HCT116 (cell line): ENCODE results near the gene SPRED3. TPM values are rescaled to one million over a fixed set of nuclear protein-coding genes. Genes with fewer than 3 reads are reported as not detected.

ENCODE experiments used
- ATAC-seq: fragments of 200-7000 bp; cut with Tn5 transposase; 2 replicates; pipeline ENCODE4 v1.9.1; 2020; ENCODE audit warnings: mild to moderate bottlenecking, moderate library complexity
- BruUV-seq: library from RNA; stranded (reverse); fragments of 400-500 nt; replicated peaks from 2 replicates; lab custom pipeline; 2021; lab: Mats Ljungman, UMichigan
- CTCF ChIA-PET: fragments of 300-600 bp; sonication (Branson Sonifier 250); formaldehyde crosslinking; loops from one replicate; lab custom pipeline; 2021; ENCODE audit warnings: antibody characterized with exemption; lab: Charles Lee
- POLR2A ChIA-PET: fragments of 300-600, 350-600 bp; sonication (Branson Sonifier 250); formaldehyde crosslinking; loops from one replicate; lab custom pipeline; 2021; ENCODE audit warnings: antibody characterized with exemption; lab: Charles Lee
- RAD21 ChIA-PET, 2 experiments: fragments of 300-600 bp; sonication (Branson Sonifier 250); formaldehyde crosslinking; loops; one replicate each; lab custom pipeline; 2023; ENCODE audit warnings: low total read pairs in 2 of 2; ENCODE audit not compliant: uncharacterized antibody in 2 of 2, unreplicated experiment in 2 of 2, low non-redundant PET in 1 of 2; lab: Charles Lee
- DNase-seq: peaks from one replicate; pipeline ENCODE4 v3.0.0-alpha.2; 2010; ENCODE audit warnings: low read depth, low spot score
- H2AFZ ChIP-seq: fragments of 200-600 bp; shearing (Covaris generic), sonication (generic); 2 replicates; pipeline ENCODE4 v1.6.1; 2017; ENCODE audit warnings: low read depth, mixed run types, mixed read lengths, antibody characterized with exemption, low read length; ENCODE audit not compliant: poor library complexity, severe bottlenecking
- H3K27ac ChIP-seq: 2 replicates; pipeline ENCODE4 v1.5.1; 2012; ENCODE audit warnings: low read depth, low read length
- H3K27me3 ChIP-seq: fragments of 200-600 bp; sonication (generic); 2 replicates; pipeline ENCODE4 v1.6.1; 2016; ENCODE audit warnings: mixed run types, low read length, mixed read lengths; ENCODE audit not compliant: insufficient read depth
- H3K36me3 ChIP-seq, 2 experiments: fragments of 200-500 bp in 1 of 2; fragments of 200-600 bp in 1 of 2; sonication (Bioruptor generic) in 1 of 2; sonication (generic) in 1 of 2; 2 replicates each; pipeline versions ENCODE4 v1.5.1 to v1.6.1; 2014 to 2016; ENCODE audit warnings: low read length in 2 of 2, inconsistent platforms in 1 of 2, mixed read lengths in 1 of 2, mixed run types in 1 of 2; ENCODE audit not compliant: insufficient read depth in 2 of 2, control insufficient read depth in 1 of 2
- H3K4me1 ChIP-seq, 2 experiments: fragments of 200-600 bp in 1 of 2; sonication (generic) in 1 of 2; 2 replicates each; pipeline versions ENCODE4 v1.5.1 to v1.6.1; 2012 to 2017; ENCODE audit warnings: low read length in 2 of 2, inconsistent platforms in 1 of 2, mild to moderate bottlenecking in 1 of 2, mixed read lengths in 1 of 2, mixed run types in 1 of 2, moderate library complexity in 1 of 2; ENCODE audit not compliant: insufficient read depth in 2 of 2, control insufficient read depth in 1 of 2
- H3K4me2 ChIP-seq: fragments of 200-600 bp; sonication (generic); 2 replicates; pipeline ENCODE4 v1.6.1; 2017; ENCODE audit warnings: mixed run types, low read length, mixed read lengths
- H3K4me3 ChIP-seq, 2 experiments: fragments of 200-600 bp in 1 of 2; sonication (generic) in 1 of 2; replicated peaks in 1 of 2; 2 replicates each; pipeline ENCODE4 v1.5.1; 2011 to 2016; ENCODE audit warnings: low read length in 2 of 2, control low read depth in 1 of 2, low read depth in 1 of 2, mild to moderate bottlenecking in 1 of 2, mixed read lengths in 1 of 2, mixed run types in 1 of 2
- H3K79me2 ChIP-seq: fragments of 200-600 bp; sonication (generic); 2 replicates; pipeline ENCODE4 v1.6.1; 2017; ENCODE audit warnings: mild to moderate bottlenecking, mixed run types, low read length, moderate library complexity, mixed read lengths; ENCODE audit not compliant: insufficient read depth
- H3K9ac ChIP-seq: fragments of 200-600 bp; sonication (generic); 2 replicates; pipeline ENCODE4 v1.6.1; 2016; ENCODE audit warnings: low read length, mixed read lengths
- H3K9me2 ChIP-seq: fragments of 200-600 bp; sonication (generic), shearing (Covaris generic); 2 replicates; pipeline ENCODE4 v1.6.1; 2017; ENCODE audit warnings: mixed run types, mild to moderate bottlenecking, moderate library complexity; ENCODE audit not compliant: insufficient read depth
- H3K9me3 ChIP-seq, 2 experiments: fragments of 200-500 bp in 1 of 2; fragments of 200-600 bp in 1 of 2; sonication (Bioruptor generic) in 1 of 2; sonication (generic) in 1 of 2; 2 replicates each; pipeline ENCODE4 v1.6.1; 2014 to 2017; ENCODE audit warnings: low read length in 2 of 2, mixed read lengths in 2 of 2, inconsistent platforms in 1 of 2, low read depth in 1 of 2, mild to moderate bottlenecking in 1 of 2, mixed run types in 1 of 2, moderate library complexity in 1 of 2; ENCODE audit not compliant: control insufficient read depth in 1 of 2, insufficient read depth in 1 of 2
- H4K20me1 ChIP-seq: fragments of 200-600 bp; sonication (generic), shearing (Covaris generic); 2 replicates; pipeline ENCODE4 v1.6.1; 2017; ENCODE audit warnings: mixed run types, mild to moderate bottlenecking, moderate library complexity; ENCODE audit not compliant: insufficient read depth
- CEBPB ChIP-seq: IDR thresholded peaks from 2 replicates; pipeline ENCODE4 v1.6.1; 2012; ENCODE audit warnings: low read depth
- CTCF ChIP-seq, 3 experiments: fragments of 200-600 bp in 1 of 3; sonication (generic) in 1 of 3; IDR thresholded peaks in 2 of 3; conservative IDR thresholded peaks in 1 of 3; 2 replicates each; pipeline ENCODE4 v1.5.1; 2012 to 2017; ENCODE audit warnings: low read depth in 2 of 3, low read length in 2 of 3, antibody characterized with exemption in 1 of 3, borderline replicate concordance in 1 of 3, control low read depth in 1 of 3, mild to moderate bottlenecking in 1 of 3, mixed read lengths in 1 of 3, mixed run types in 1 of 3, moderate library complexity in 1 of 3; ENCODE audit not compliant: insufficient read depth in 1 of 3
- EGR1 ChIP-seq: IDR thresholded peaks from 2 replicates; pipeline ENCODE4 v1.6.1; 2012; ENCODE audit warnings: low read depth
- ELF1 ChIP-seq: IDR thresholded peaks from 2 replicates; pipeline ENCODE4 v1.6.1; 2012; ENCODE audit warnings: low read depth, borderline replicate concordance
- FOSL1 ChIP-seq: IDR thresholded peaks from 2 replicates; pipeline ENCODE4 v1.6.1; 2012; ENCODE audit warnings: low read depth
- POLR2A ChIP-seq: IDR thresholded peaks from 2 replicates; pipeline ENCODE4 v1.7.0; 2011; ENCODE audit warnings: borderline replicate concordance; ENCODE audit not compliant: insufficient read depth, insufficient read length; ENCODE audit errors: extremely low read depth
- POLR2AphosphoS5 ChIP-seq: IDR thresholded peaks from 2 replicates; pipeline ENCODE4 v1.6.1; 2011; ENCODE audit warnings: mild to moderate bottlenecking, low read depth, low read length, moderate library complexity
- RAD21 ChIP-seq: IDR thresholded peaks from 2 replicates; pipeline ENCODE4 v1.6.1; 2012; ENCODE audit warnings: low read depth, mild to moderate bottlenecking
- YY1 ChIP-seq: IDR thresholded peaks from 2 replicates; pipeline ENCODE4 v1.6.1; 2011; ENCODE audit warnings: low read length, low read depth, moderate library complexity, mild to moderate bottlenecking; ENCODE audit not compliant: insufficient replicate concordance; ENCODE audit errors: extremely low read depth
- intact Hi-C: fragments of 100-400 bp; cut with micrococcal nuclease; formaldehyde crosslinking; loops from 2 replicates; pipeline ENCODE4 v1.10.0; 2022
- total RNA-seq: library from RNA; stranded (reverse); gene quantifications from one replicate; pipeline ENCODE4 v1.2.1, GENCODE V29; 2021; ENCODE audit not compliant: unreplicated experiment
- TF ChIP-seq, protein P1 (sequence below): IDR thresholded peaks from 2 replicates; pipeline ENCODE4 v1.6.1; 2011; ENCODE audit warnings: mild to moderate bottlenecking, low read length, moderate library complexity; ENCODE audit not compliant: insufficient replicate concordance; ENCODE audit errors: extremely low read depth

SPRED3 gene
- total RNA-seq, 1 experiment from 2014 or later = 3.4 TPM

DNA sequence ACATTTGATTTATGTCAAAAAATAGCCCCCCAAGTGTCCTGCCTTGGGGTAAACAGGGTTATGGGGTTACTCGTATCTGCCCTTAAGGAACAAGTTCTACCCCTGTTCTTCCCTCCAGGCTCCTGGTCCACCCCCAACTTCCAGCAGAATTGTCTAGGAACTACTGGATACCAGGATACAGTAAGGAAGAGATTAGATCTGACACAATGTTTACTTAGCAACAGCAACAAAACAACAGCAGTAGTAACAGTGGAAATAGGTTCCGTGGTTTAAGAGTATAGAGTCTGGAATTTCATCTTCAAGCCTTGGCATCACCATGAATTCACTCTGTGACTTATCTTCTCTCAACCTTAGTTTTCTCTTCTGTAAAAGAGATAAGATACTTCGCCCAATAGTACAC lies 12.7 kb downstream of the SPRED3 start:
- H3K4me2 ChIP-seq = no peak overlapping the region
- RAD21 ChIA-PET = no interaction called here
- CTCF ChIA-PET = no interaction called here

DNA sequence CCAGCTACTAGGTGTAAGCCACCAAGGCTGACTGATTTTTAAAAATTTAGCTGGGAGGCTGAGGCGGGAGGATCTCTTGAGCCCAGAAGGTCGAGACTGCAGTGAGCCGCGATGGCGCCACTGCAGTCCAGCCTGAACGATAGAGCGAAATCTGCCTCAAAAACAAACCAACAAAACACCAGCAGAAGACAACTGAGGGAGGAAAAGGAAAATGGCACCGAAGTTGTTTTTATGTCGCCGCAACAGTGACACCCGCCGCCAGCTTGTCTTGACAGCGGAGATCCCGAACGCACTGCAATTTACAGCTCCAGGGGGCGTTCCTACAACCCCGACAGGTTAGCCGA lies 14.1 kb downstream of the SPRED3 start:
- BruUV-seq = no TSS peak
- Histone ChIP-seq H3K9me3 (no peaks in the 10 kb centered on the region), H3K4me2 (peak overlapping the region; percentile 89), H3K9ac (no peak overlapping the region), H3K79me2 (peaks cover 9% of the 10 kb centered on the region; the same call in 1 of the 2 replicates), H3K4me3 (peak overlapping the region; percentile 37 to 54), H3K36me3 (peaks cover 9% of the 10 kb centered on the region in 2 experiments; a peak in 2 of 4 replicates), H3K4me1 (peaks cover 8 to 17% of the 10 kb centered on the region in 2 experiments; a peak in 3 of 4 replicates), H3K9me2 (no peaks in the 10 kb centered on the region), H4K20me1 (no peaks in the 10 kb centered on the region), H3K27me3 (no peaks in the 10 kb centered on the region), H2AFZ (no peak overlapping the region), H3K27ac (no peak overlapping the region)
- CTCF ChIA-PET = interaction anchor here (0.6 to 3.3 kb wide), 52 partner anchors 10 to 649 kb away, joined by 3 to 49 read pairs (median 5); partner anchors contain the start of genes ACTN4, EIF3K, GGN and MRPS12
- RAD21 ChIA-PET = interaction anchor here (0.6 to 1.4 kb wide), 10 partner anchors 14 to 291 kb away, joined by 3 to 11 read pairs (median 4); partner anchors contain the start of genes GGN (in 2 of the 2) and SPRED3 (in 1 of the 2)
- POLR2A ChIA-PET = interaction anchor here (0.6 to 3.0 kb wide), 15 partner anchors 10 to 528 kb away, joined by 3 to 22 read pairs (median 3); partner anchors contain the start of genes CATSPERG, EIF3K, GGN and MRPS12
- ATAC-seq = no peak; the same call in 1 of the 2 replicates
- no peak for DNase-seq
- intact Hi-C loops = loop anchor here (2.0 to 10.0 kb wide), 3 partner anchors 112 to 234 kb away; no protein-coding TSS in a partner anchor
- TF ChIP-seq POLR2AphosphoS5 (peak; percentile 54; the same call in 1 of the 2 replicates), RAD21 (no peak), CEBPB (no peak), FOSL1 (no peak), ELF1 (no peak), EGR1 (no peak), CTCF (IDR thresholded peaks at IDR 0.05 in 2 of 3, conservative IDR thresholded peaks at IDR 0.05 in 1 of 3; ENCODE audit: borderline replicate concordance in 1 of 3, insufficient read depth in 1 of 3, low read depth in 2 of 3, low read length in 2 of 3) (no peak)
- TF ChIP-seq, protein P1, sequence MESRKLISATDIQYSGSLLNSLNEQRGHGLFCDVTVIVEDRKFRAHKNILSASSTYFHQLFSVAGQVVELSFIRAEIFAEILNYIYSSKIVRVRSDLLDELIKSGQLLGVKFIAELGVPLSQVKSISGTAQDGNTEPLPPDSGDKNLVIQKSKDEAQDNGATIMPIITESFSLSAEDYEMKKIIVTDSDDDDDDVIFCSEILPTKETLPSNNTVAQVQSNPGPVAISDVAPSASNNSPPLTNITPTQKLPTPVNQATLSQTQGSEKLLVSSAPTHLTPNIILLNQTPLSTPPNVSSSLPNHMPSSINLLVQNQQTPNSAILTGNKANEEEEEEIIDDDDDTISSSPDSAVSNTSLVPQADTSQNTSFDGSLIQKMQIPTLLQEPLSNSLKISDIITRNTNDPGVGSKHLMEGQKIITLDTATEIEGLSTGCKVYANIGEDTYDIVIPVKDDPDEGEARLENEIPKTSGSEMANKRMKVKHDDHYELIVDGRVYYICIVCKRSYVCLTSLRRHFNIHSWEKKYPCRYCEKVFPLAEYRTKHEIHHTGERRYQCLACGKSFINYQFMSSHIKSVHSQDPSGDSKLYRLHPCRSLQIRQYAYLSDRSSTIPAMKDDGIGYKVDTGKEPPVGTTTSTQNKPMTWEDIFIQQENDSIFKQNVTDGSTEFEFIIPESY = no peak

More for the DNA sequence above, 12.7 kb downstream of the SPRED3 start:
- no peak for DNase-seq
- no peak for ATAC-seq
- no peaks in the 10 kb centered on the region for H3K27me3 ChIP-seq
- no peaks in the 10 kb centered on the region for H3K9me2 ChIP-seq
- no peak overlapping the region for H3K27ac ChIP-seq
- no peaks in the 10 kb centered on the region for H4K20me1 ChIP-seq
- H3K4me3 ChIP-seq = no peak overlapping the region
- no peaks in the 10 kb centered on the region for H3K9me3 ChIP-seq
- H3K79me2 ChIP-seq = peaks cover 9% of the 10 kb centered on the region; the same call in 1 of the 2 replicates
- H2AFZ ChIP-seq = no peak overlapping the region
- TF ChIP-seq, protein P1 = no peak
- TF ChIP-seq FOSL1 (no peak), YY1 (no peak), POLR2A (no peak)
- no TSS peak for BruUV-seq
- POLR2A ChIA-PET = no interaction called here
- H3K9ac ChIP-seq = no peak overlapping the region
- H3K4me1 ChIP-seq = peaks cover 8 to 17% of the 10 kb centered on the region in 2 experiments; a peak in 3 of 4 replicates
- intact Hi-C loops = loop anchor here (5.0 to 10.0 kb wide), 2 partner anchors 114 to 169 kb away; no protein-coding TSS in a partner anchor
- H3K36me3 ChIP-seq = peaks cover 3 to 4% of the 10 kb centered on the region in 2 experiments; a peak in 1 of 4 replicates
